ENCODE results near the gene KYAT1.
"Not testable (repeated sequence)": the region's sequence is repeated elsewhere in the genome, so short reads cannot be mapped to it uniquely, and the experiment has no call there.

The KYAT1 gene

GRCh38 chr9:128808543-128808942 lies 73.2 kb downstream of the KYAT1 start:
- Histone ChIP-seq H3K4me1 (ENCODE audit: control insufficient read depth in 5 of 5, insufficient read depth in 5 of 5, low read length in 5 of 5) (no peaks in the 10 kb centered on the region), H3K4me3 (ENCODE audit: low read depth in 1 of 5, low read length in 5 of 5) (no peak overlapping the region), H3K27me3 (ENCODE audit: control insufficient read depth in 5 of 5, insufficient read depth in 4 of 5, low read length in 5 of 5) (no peaks in the 10 kb centered on the region), H3K9ac (ENCODE audit: low read length in 5 of 5) (no peak overlapping the region), H3K36me3 (ENCODE audit: control insufficient read depth in 5 of 5, insufficient read depth in 5 of 5, low read length in 5 of 5) (peaks cover 3 to 58% (median 47%) of the 10 kb centered on the region in 5 donors), H3K9me3 (ENCODE audit: control insufficient read depth in 5 of 5, low read length in 5 of 5) (no peaks in the 10 kb centered on the region), H3K27ac (ENCODE audit: low read depth, low read length) (no peak overlapping the region)

DNA sequence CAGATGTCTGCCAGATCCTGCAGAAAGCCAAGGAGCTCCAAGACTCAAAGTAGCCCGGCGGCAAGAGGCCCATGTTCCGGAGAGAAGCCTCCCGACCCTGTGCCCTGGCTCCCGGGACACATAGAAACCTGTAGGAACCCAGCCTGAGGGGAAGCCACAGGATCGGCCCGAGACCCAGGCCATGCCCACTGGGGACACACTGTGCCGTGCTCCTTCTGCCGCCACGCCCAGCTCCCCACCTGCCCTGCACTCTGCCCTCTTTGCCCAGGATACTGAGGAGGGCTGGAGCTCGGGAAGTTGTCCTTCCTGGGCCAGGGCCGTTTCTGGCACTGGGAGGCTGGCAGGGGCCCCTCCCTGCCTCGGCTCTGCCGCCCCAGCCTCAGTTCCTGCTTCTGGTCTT lies 73.9 kb downstream of the KYAT1 start:
- H3K27ac ChIP-seq (ENCODE audit: low read depth, low read length) = no peak overlapping the region
- H3K36me3 ChIP-seq (ENCODE audit: control insufficient read depth in 5 of 5, insufficient read depth in 5 of 5, low read length in 5 of 5) = peaks cover 3 to 66% (median 55%) of the 10 kb centered on the region in 5 donors
- H3K4me3 ChIP-seq (ENCODE audit: low read depth in 1 of 5, low read length in 5 of 5) = no peak overlapping the region
- no peak overlapping the region for H3K9ac ChIP-seq (ENCODE audit: low read length in 5 of 5)
- H3K27me3 ChIP-seq (ENCODE audit: control insufficient read depth in 5 of 5, insufficient read depth in 4 of 5, low read length in 5 of 5) = no peaks in the 10 kb centered on the region
- H3K4me1 ChIP-seq (ENCODE audit: control insufficient read depth in 5 of 5, insufficient read depth in 5 of 5, low read length in 5 of 5) = no peaks in the 10 kb centered on the region
- H3K9me3 ChIP-seq (ENCODE audit: control insufficient read depth in 5 of 5, low read length in 5 of 5) = no peaks in the 10 kb centered on the region

GRCh38 chr9:128805661-128806060 lies 76.1 kb downstream of the KYAT1 start:
- Histone ChIP-seq H3K9me3 (ENCODE audit: control insufficient read depth in 5 of 5, low read length in 5 of 5) (no peaks in the 10 kb centered on the region), H3K4me1 (ENCODE audit: control insufficient read depth in 5 of 5, insufficient read depth in 5 of 5, low read length in 5 of 5) (no peaks in the 10 kb centered on the region), H3K27me3 (ENCODE audit: control insufficient read depth in 5 of 5, insufficient read depth in 4 of 5, low read length in 5 of 5) (no peaks in the 10 kb centered on the region), H3K9ac (ENCODE audit: low read length in 5 of 5) (no peak overlapping the region), H3K36me3 (ENCODE audit: control insufficient read depth in 5 of 5, insufficient read depth in 5 of 5, low read length in 5 of 5) (peaks cover 6 to 83% (median 68%) of the 10 kb centered on the region in 5 donors), H3K27ac (ENCODE audit: low read depth, low read length) (no peak overlapping the region), H3K4me3 (ENCODE audit: low read depth in 1 of 5, low read length in 5 of 5) (no peak overlapping the region)

DNA sequence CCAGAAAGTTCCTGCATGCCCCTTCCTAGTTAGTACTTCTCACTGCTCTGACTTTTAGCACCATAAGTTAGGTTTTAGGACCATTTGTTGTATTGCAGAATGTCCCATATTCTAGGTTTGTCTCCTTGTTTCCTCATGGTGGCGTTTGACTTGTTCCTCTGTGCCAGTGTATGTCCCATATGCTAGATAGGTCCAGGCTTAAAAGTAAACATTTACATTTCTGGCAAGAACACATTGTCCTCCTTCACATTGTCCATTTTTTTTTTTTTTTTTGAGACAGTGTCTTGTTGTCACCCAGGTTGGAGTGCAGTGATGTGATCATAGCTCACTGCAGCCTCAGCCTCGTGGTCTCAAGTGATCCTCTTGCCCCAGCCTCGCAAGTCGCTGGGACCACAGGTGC lies 79.3 kb downstream of the KYAT1 start:
- no peak overlapping the region for H3K27ac ChIP-seq (ENCODE audit: low read depth, low read length)
- H3K4me1 ChIP-seq (ENCODE audit: control insufficient read depth in 5 of 5, insufficient read depth in 5 of 5, low read length in 5 of 5) = no peaks in the 10 kb centered on the region
- no peaks in the 10 kb centered on the region for H3K27me3 ChIP-seq (ENCODE audit: control insufficient read depth in 5 of 5, insufficient read depth in 4 of 5, low read length in 5 of 5)
- peaks cover 8 to 91% (median 79%) of the 10 kb centered on the region in 5 donors for H3K36me3 ChIP-seq (ENCODE audit: control insufficient read depth in 5 of 5, insufficient read depth in 5 of 5, low read length in 5 of 5)
- H3K4me3 ChIP-seq (ENCODE audit: low read depth in 1 of 5, low read length in 5 of 5) = no peak overlapping the region
- H3K9ac ChIP-seq (ENCODE audit: low read length in 5 of 5) = no peak overlapping the region
- H3K9me3 ChIP-seq (ENCODE audit: control insufficient read depth in 5 of 5, low read length in 5 of 5) = no peaks in the 10 kb centered on the region

GRCh38 chr9:128800061-128800460 lies 81.7 kb downstream of the KYAT1 start:
- Histone ChIP-seq H3K9me3 (ENCODE audit: control insufficient read depth in 5 of 5, low read length in 5 of 5) (no peaks in the 10 kb centered on the region), H3K27me3 (ENCODE audit: control insufficient read depth in 5 of 5, insufficient read depth in 4 of 5, low read length in 5 of 5) (no peaks in the 10 kb centered on the region), H3K4me3 (ENCODE audit: low read depth in 1 of 5, low read length in 5 of 5) (no peak overlapping the region), H3K36me3 (ENCODE audit: control insufficient read depth in 5 of 5, insufficient read depth in 5 of 5, low read length in 5 of 5) (peaks cover 6 to 79% (median 66%) of the 10 kb centered on the region in 5 donors), H3K4me1 (ENCODE audit: control insufficient read depth in 5 of 5, insufficient read depth in 5 of 5, low read length in 5 of 5) (no peaks in the 10 kb centered on the region), H3K9ac (ENCODE audit: low read length in 5 of 5) (no peak overlapping the region), H3K27ac (ENCODE audit: low read depth, low read length) (no peak overlapping the region)

DNA sequence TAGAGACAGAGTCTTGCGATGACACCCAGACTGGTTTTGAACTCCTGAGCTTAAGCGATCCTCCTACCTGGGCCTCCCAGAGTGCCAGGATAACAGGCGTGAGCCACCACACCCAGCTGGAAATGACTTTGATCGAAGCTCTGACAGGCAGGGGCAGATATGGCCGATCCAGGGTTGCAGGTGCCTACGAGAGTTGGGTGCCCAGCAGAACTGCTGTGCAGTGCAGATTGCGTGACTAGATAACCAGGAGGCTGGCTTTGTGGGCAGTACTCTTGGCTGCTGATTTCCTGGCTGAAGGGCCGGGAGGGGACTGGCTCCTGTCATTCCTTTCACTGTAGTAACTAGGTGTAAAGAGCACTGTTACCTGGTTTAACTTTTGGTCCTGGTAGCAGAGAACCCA lies 82.9 kb downstream of the KYAT1 start:
- Histone ChIP-seq H3K4me1 (ENCODE audit: control insufficient read depth in 5 of 5, insufficient read depth in 5 of 5, low read length in 5 of 5) (no peaks in the 10 kb centered on the region), H3K9ac (ENCODE audit: low read length in 5 of 5) (no peak overlapping the region), H3K4me3 (ENCODE audit: low read depth in 1 of 5, low read length in 5 of 5) (no peak overlapping the region), H3K9me3 (ENCODE audit: control insufficient read depth in 5 of 5, low read length in 5 of 5) (no peaks in the 10 kb centered on the region), H3K27ac (ENCODE audit: low read depth, low read length) (no peak overlapping the region), H3K36me3 (ENCODE audit: control insufficient read depth in 5 of 5, insufficient read depth in 5 of 5, low read length in 5 of 5) (peaks cover 9 to 83% (median 72%) of the 10 kb centered on the region in 5 donors), H3K27me3 (ENCODE audit: control insufficient read depth in 5 of 5, insufficient read depth in 4 of 5, low read length in 5 of 5) (no peaks in the 10 kb centered on the region)

- peaks cover 5 to 86% (median 75%) of the 10 kb centered on the region in 5 donors for H3K36me3 ChIP-seq (ENCODE audit: control insufficient read depth in 5 of 5, insufficient read depth in 5 of 5, low read length in 5 of 5)
- H3K9me3 ChIP-seq (ENCODE audit: control insufficient read depth in 5 of 5, low read length in 5 of 5); H3K4me1 ChIP-seq (ENCODE audit: control insufficient read depth in 5 of 5, insufficient read depth in 5 of 5, low read length in 5 of 5): not testable (repeated sequence)
Measured at GRCh38 chr9:128794961-128795360, 86.8 kb downstream of the KYAT1 start.

GRCh38 chr9:128792978-128793686 lies 88.6 kb downstream of the KYAT1 start:
- no peak overlapping the region for H3K4me3 ChIP-seq (ENCODE audit: low read depth in 1 of 5, low read length in 5 of 5)
- peaks cover 7 to 72% (median 62%) of the 10 kb centered on the region in 5 donors for H3K36me3 ChIP-seq (ENCODE audit: control insufficient read depth in 5 of 5, insufficient read depth in 5 of 5, low read length in 5 of 5)
- H3K9ac ChIP-seq (ENCODE audit: low read length in 5 of 5) = no peak overlapping the region
- H3K27me3 ChIP-seq (ENCODE audit: control insufficient read depth in 5 of 5, insufficient read depth in 4 of 5, low read length in 5 of 5) = no peaks in the 10 kb centered on the region
- H3K27ac ChIP-seq (ENCODE audit: low read depth, low read length) = no peak overlapping the region
- no peaks in the 10 kb centered on the region for H3K9me3 ChIP-seq (ENCODE audit: control insufficient read depth in 5 of 5, low read length in 5 of 5)
- peaks cover 3 to 7% (median 7%) of the 10 kb centered on the region in 5 donors for H3K4me1 ChIP-seq (ENCODE audit: control insufficient read depth in 5 of 5, insufficient read depth in 5 of 5, low read length in 5 of 5)

More at GRCh38 chr9:128794961-128795360, 86.8 kb downstream of the KYAT1 start:
- H3K9ac ChIP-seq (ENCODE audit: low read length in 5 of 5); H3K27me3 ChIP-seq (ENCODE audit: control insufficient read depth in 5 of 5, insufficient read depth in 4 of 5, low read length in 5 of 5); H3K27ac ChIP-seq (ENCODE audit: low read depth, low read length); H3K4me3 ChIP-seq (ENCODE audit: low read depth in 1 of 5, low read length in 5 of 5): not testable (repeated sequence)

DNA sequence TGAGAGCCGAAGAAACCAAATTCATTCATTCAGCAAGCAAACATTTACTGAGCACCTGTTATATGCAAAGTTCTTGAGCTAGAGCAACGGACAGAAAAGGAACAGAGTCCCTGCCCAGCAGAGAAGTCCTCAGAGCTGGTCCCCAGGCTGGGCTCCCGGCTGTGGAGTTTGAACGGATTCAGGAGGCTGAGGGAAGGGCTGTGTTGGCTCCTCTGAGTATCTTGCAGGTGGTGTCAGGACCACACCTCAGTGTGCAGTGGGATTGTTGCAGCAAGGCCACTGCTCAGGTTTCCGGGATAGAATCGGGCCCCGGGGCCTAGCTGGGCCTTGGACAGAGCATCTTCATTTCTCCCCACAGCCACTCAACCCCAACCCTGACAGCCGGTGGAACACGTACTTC lies 89.6 kb downstream of the KYAT1 start:
- Histone ChIP-seq H3K9me3 (ENCODE audit: control insufficient read depth in 5 of 5, low read length in 5 of 5) (no peaks in the 10 kb centered on the region), H3K9ac (ENCODE audit: low read length in 5 of 5) (no peak overlapping the region), H3K27me3 (ENCODE audit: control insufficient read depth in 5 of 5, insufficient read depth in 4 of 5, low read length in 5 of 5) (no peaks in the 10 kb centered on the region), H3K27ac (ENCODE audit: low read depth, low read length) (no peak overlapping the region), H3K4me1 (ENCODE audit: control insufficient read depth in 5 of 5, insufficient read depth in 5 of 5, low read length in 5 of 5) (peaks cover 5 to 13% (median 13%) of the 10 kb centered on the region in 5 donors), H3K36me3 (ENCODE audit: control insufficient read depth in 5 of 5, insufficient read depth in 5 of 5, low read length in 5 of 5) (peaks cover 7 to 62% (median 55%) of the 10 kb centered on the region in 5 donors), H3K4me3 (ENCODE audit: low read depth in 1 of 5, low read length in 5 of 5) (no peak overlapping the region)

GRCh38 chr9:128790536-128790935 lies 91.2 kb downstream of the KYAT1 start:
- peaks cover 7 to 53% (median 46%) of the 10 kb centered on the region in 5 donors for H3K36me3 ChIP-seq (ENCODE audit: control insufficient read depth in 5 of 5, insufficient read depth in 5 of 5, low read length in 5 of 5)
- no peak overlapping the region for H3K4me3 ChIP-seq (ENCODE audit: low read depth in 1 of 5, low read length in 5 of 5)

More at GRCh38 chr9:128790536-128790935, 91.2 kb downstream of the KYAT1 start:
- peaks cover 5 to 19% (median 17%) of the 10 kb centered on the region in 5 donors for H3K4me1 ChIP-seq (ENCODE audit: control insufficient read depth in 5 of 5, insufficient read depth in 5 of 5, low read length in 5 of 5)
- H3K27ac ChIP-seq (ENCODE audit: low read depth, low read length) = no peak overlapping the region
- no peak overlapping the region for H3K9ac ChIP-seq (ENCODE audit: low read length in 5 of 5)
- H3K9me3 ChIP-seq (ENCODE audit: control insufficient read depth in 5 of 5, low read length in 5 of 5) = no peaks in the 10 kb centered on the region
- H3K27me3 ChIP-seq (ENCODE audit: control insufficient read depth in 5 of 5, insufficient read depth in 4 of 5, low read length in 5 of 5) = no peaks in the 10 kb centered on the region
